GM23338 (cell line): ENCODE measurements around the gene SPSB4.
A peak's percentile ranks its signal among the peaks of the same experiment; 100 is the strongest.

Source experiments
- CREB1 ChIP-seq: fragments of 250-450 bp; sonication (Bioruptor Pico); IDR thresholded peaks from 2 replicates; pipeline ENCODE4 v1.5.0; 2020; ENCODE audit warnings: low read depth, mild to moderate bottlenecking, moderate library complexity
- EZH2 ChIP-seq: fragments of 200-600 bp; sonication (generic); IDR thresholded peaks from one replicate; pipeline ENCODE4 v1.8.0; 2017; ENCODE audit warnings: antibody characterized with exemption, mild to moderate bottlenecking, low read depth; ENCODE audit not compliant: unreplicated experiment
- EZH2phosphoT487 ChIP-seq: fragments of 200-600 bp; sonication (generic); IDR thresholded peaks from one replicate; pipeline ENCODE4 v1.8.1; 2018; ENCODE audit warnings: antibody characterized with exemption; ENCODE audit not compliant: unreplicated experiment
- JUNB ChIP-seq: IDR thresholded peaks from one replicate; pipeline ENCODE4 v1.6.1; 2016; ENCODE audit warnings: antibody characterized with exemption; ENCODE audit not compliant: unreplicated experiment
- NANOG ChIP-seq: IDR thresholded peaks from 2 replicates; pipeline ENCODE4 v1.6.1; 2016; ENCODE audit warnings: antibody characterized with exemption, borderline replicate concordance
- POLR2AphosphoS5 ChIP-seq: IDR thresholded peaks from 2 replicates; pipeline ENCODE4 v1.6.1; 2016; ENCODE audit warnings: antibody characterized with exemption, low read depth
- STAT1 ChIP-seq: IDR thresholded peaks from one replicate; pipeline ENCODE4 v1.6.1; 2016; ENCODE audit warnings: antibody characterized with exemption; ENCODE audit not compliant: unreplicated experiment
- ZNF331 ChIP-seq: fragments of 250-450 bp; sonication (Bioruptor Pico); IDR thresholded peaks from 2 replicates; pipeline ENCODE4 v1.5.0; 2020; ENCODE audit warnings: low read depth, mild to moderate bottlenecking, moderate library complexity
- TF ChIP-seq, protein P1 (sequence below), 2 experiments: fragments of 200-600 bp in 1 of 2; sonication (generic) in 1 of 2; conservative IDR thresholded peaks; 2 replicates each; pipeline versions ENCODE4 v1.5.1 to v1.6.1; 2016 to 2017; ENCODE audit warnings: antibody characterized with exemption in 2 of 2, low read depth in 2 of 2, mild to moderate bottlenecking in 2 of 2, moderate library complexity in 1 of 2
- TF ChIP-seq, protein P2 (sequence below): IDR thresholded peaks from one replicate; pipeline ENCODE4 v1.6.1; 2018; ENCODE audit warnings: antibody characterized with exemption; ENCODE audit not compliant: unreplicated experiment
- TF ChIP-seq, protein P3 (sequence below): IDR thresholded peaks from 2 replicates; pipeline ENCODE4 v1.6.1; 2016; ENCODE audit warnings: antibody characterized with exemption

- TF ChIP-seq, protein P1, sequence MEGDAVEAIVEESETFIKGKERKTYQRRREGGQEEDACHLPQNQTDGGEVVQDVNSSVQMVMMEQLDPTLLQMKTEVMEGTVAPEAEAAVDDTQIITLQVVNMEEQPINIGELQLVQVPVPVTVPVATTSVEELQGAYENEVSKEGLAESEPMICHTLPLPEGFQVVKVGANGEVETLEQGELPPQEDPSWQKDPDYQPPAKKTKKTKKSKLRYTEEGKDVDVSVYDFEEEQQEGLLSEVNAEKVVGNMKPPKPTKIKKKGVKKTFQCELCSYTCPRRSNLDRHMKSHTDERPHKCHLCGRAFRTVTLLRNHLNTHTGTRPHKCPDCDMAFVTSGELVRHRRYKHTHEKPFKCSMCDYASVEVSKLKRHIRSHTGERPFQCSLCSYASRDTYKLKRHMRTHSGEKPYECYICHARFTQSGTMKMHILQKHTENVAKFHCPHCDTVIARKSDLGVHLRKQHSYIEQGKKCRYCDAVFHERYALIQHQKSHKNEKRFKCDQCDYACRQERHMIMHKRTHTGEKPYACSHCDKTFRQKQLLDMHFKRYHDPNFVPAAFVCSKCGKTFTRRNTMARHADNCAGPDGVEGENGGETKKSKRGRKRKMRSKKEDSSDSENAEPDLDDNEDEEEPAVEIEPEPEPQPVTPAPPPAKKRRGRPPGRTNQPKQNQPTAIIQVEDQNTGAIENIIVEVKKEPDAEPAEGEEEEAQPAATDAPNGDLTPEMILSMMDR (conservative IDR thresholded peaks at IDR 0.05; ENCODE audit: low read depth in 2 of 2): peak; percentile 84 to 98
- TF ChIP-seq EZH2: no peak
- TF ChIP-seq, protein P2, sequence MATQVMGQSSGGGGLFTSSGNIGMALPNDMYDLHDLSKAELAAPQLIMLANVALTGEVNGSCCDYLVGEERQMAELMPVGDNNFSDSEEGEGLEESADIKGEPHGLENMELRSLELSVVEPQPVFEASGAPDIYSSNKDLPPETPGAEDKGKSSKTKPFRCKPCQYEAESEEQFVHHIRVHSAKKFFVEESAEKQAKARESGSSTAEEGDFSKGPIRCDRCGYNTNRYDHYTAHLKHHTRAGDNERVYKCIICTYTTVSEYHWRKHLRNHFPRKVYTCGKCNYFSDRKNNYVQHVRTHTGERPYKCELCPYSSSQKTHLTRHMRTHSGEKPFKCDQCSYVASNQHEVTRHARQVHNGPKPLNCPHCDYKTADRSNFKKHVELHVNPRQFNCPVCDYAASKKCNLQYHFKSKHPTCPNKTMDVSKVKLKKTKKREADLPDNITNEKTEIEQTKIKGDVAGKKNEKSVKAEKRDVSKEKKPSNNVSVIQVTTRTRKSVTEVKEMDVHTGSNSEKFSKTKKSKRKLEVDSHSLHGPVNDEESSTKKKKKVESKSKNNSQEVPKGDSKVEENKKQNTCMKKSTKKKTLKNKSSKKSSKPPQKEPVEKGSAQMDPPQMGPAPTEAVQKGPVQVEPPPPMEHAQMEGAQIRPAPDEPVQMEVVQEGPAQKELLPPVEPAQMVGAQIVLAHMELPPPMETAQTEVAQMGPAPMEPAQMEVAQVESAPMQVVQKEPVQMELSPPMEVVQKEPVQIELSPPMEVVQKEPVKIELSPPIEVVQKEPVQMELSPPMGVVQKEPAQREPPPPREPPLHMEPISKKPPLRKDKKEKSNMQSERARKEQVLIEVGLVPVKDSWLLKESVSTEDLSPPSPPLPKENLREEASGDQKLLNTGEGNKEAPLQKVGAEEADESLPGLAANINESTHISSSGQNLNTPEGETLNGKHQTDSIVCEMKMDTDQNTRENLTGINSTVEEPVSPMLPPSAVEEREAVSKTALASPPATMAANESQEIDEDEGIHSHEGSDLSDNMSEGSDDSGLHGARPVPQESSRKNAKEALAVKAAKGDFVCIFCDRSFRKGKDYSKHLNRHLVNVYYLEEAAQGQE: no peak
- no peak for TF ChIP-seq JUNB
- TF ChIP-seq POLR2AphosphoS5: no peak
- no peak for TF ChIP-seq EZH2phosphoT487
- TF ChIP-seq ZNF331 (CRISPR knock-in tag): no peak
- no peak for TF ChIP-seq STAT1
- no peak for TF ChIP-seq CREB1 (CRISPR knock-in tag)
- TF ChIP-seq, protein P3, sequence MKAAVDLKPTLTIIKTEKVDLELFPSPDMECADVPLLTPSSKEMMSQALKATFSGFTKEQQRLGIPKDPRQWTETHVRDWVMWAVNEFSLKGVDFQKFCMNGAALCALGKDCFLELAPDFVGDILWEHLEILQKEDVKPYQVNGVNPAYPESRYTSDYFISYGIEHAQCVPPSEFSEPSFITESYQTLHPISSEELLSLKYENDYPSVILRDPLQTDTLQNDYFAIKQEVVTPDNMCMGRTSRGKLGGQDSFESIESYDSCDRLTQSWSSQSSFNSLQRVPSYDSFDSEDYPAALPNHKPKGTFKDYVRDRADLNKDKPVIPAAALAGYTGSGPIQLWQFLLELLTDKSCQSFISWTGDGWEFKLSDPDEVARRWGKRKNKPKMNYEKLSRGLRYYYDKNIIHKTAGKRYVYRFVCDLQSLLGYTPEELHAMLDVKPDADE: no peak
- TF ChIP-seq NANOG: no peak
These were observed 39.7 kb upstream of the SPSB4 start for GRCh38 chr3:141011232-141011996.
